ENCODE results near the gene FAM185A.

- no peak for TF ChIP-seq POLR2A (IDR thresholded peaks at IDR 0.05; ENCODE audit: control extremely low read depth in 1 of 2, low read depth in 2 of 2, low read length in 2 of 2)
- TF ChIP-seq CTCF (IDR thresholded peaks at IDR 0.05; ENCODE audit: control extremely low read depth in 1 of 3, insufficient read depth in 1 of 3, low read depth in 1 of 3, low read length in 3 of 3), result no peak
- TF ChIP-seq ATF3 (IDR thresholded peaks at IDR 0.05; ENCODE audit: insufficient read depth, low read depth, low read length), result no peak
- TF ChIP-seq EZH2 (IDR thresholded peaks at IDR 0.05; ENCODE audit: low read depth, low read length, severe bottlenecking), result no peak
- no peak for TF ChIP-seq EP300 (IDR thresholded peaks at IDR 0.05; ENCODE audit: borderline replicate concordance in 1 of 2, low read depth in 2 of 2, low read length in 2 of 2)
- TF ChIP-seq FOSL1 (IDR thresholded peaks at IDR 0.05; ENCODE audit: insufficient read depth, low read depth, low read length), result no peak
- no peak for TF ChIP-seq TCF12 (IDR thresholded peaks at IDR 0.05; ENCODE audit: low read depth, low read length)
- TF ChIP-seq TAF1 (IDR thresholded peaks at IDR 0.05; ENCODE audit: low read depth, low read length), result no peak
- no peak for TF ChIP-seq YY1 (IDR thresholded peaks at IDR 0.05; ENCODE audit: low read depth, low read length)
- no peak for TF ChIP-seq RXRA (IDR thresholded peaks at IDR 0.05; ENCODE audit: insufficient read depth, low read depth, low read length)
- TF ChIP-seq KDM1A (IDR thresholded peaks at IDR 0.05; ENCODE audit: borderline replicate concordance, low read length), result no peak
- no peak for TF ChIP-seq CEBPB (IDR thresholded peaks at IDR 0.05; ENCODE audit: low read depth, low read length)
- no peak for TF ChIP-seq SP1 (IDR thresholded peaks at IDR 0.05; ENCODE audit: low read depth, low read length)
Observed at GRCh38 chr7:102841290-102841689, 92.5 kb downstream of the FAM185A start.

All from H1 (cell line).